Measurements from ENCODE around the gene GRAMD1B. TPM values are rescaled to one million over a fixed set of nuclear protein-coding genes. Genes with fewer than 3 reads are reported as not detected.

GRAMD1B gene
- total and polyA plus RNA-seq, 2 donors (not counting 1 experiment from before 2014, with no cell fraction given), result 0.58 to 11.6 TPM

DNA sequence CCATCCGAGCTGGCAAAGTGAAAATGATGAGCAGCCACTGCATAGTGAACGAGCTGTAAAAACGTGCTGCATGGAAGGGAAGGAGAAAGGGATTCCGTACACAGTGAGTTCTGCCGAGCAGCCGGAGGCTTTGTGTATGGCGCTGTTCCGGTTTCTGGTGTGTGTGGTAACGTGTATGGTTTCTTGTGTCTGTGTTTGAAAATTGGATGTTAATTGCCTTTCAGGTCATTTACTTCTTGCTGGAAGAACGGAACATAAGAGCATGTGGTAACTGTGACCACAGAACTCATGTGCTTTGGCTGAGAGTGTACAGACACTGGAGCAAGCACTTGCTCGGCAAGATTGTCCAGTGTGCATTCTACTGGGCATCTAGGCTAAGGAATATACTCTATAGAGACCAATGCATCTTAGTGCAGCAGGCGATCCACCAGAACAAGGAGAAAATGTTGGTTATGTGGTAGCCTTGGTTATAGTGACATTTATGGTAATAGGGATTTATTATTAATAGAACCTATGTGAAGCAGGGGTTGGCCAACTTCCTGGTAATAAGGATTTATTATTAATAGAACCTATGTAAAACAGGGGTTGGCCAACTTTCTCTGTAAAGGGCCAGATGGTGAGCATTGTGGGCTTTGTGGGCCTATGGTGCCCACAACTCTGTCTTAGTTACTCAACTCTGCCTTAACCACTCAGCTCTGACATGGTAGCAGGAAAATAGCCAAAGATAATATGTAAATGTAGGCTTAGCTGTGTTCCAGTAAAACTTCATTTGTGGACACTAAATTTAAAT, 49.2 kb downstream of the GRAMD1B start:
- Mint-ChIP-seq H3K4me1 (peaks cover 59% of the 10 kb centered on the region), H3K27me3 (no peaks in the 10 kb centered on the region), H3K9me3 (ENCODE audit: insufficient read depth) (no peaks in the 10 kb centered on the region), H3K27ac (peak overlapping the region; percentile 93), H3K4me3 (peak overlapping the region; percentile 76)
- ChIA-PET POLR2A (no interaction called here), CTCF (interaction anchor here (0.6 to 3.9 kb wide), 33 partner anchors 8 to 370 kb away, joined by 3 to 108 read pairs (median 5); no protein-coding TSS in a partner anchor)
- H3K79me2 ChIP-seq (ENCODE audit: control insufficient read depth, insufficient read depth, low read length), result no peaks in the 10 kb centered on the region
- no peak overlapping the region for H3K9ac ChIP-seq (ENCODE audit: low read length)
- no peak overlapping the region for H3K27ac ChIP-seq (ENCODE audit: low read length in 2 of 2)
- no peaks in the 10 kb centered on the region for H3K36me3 ChIP-seq (replicated peaks in 1 of 2; ENCODE audit: control extremely low read depth in 1 of 2, control insufficient read depth in 1 of 2, extremely low read depth in 1 of 2, insufficient read depth in 2 of 2, low read length in 1 of 2)
- TF ChIP-seq EZH2 (IDR thresholded peaks at IDR 0.05; ENCODE audit: borderline replicate concordance, insufficient read depth, low read depth, low read length, poor library complexity, severe bottlenecking), result no peak
- TF ChIP-seq, protein P1, sequence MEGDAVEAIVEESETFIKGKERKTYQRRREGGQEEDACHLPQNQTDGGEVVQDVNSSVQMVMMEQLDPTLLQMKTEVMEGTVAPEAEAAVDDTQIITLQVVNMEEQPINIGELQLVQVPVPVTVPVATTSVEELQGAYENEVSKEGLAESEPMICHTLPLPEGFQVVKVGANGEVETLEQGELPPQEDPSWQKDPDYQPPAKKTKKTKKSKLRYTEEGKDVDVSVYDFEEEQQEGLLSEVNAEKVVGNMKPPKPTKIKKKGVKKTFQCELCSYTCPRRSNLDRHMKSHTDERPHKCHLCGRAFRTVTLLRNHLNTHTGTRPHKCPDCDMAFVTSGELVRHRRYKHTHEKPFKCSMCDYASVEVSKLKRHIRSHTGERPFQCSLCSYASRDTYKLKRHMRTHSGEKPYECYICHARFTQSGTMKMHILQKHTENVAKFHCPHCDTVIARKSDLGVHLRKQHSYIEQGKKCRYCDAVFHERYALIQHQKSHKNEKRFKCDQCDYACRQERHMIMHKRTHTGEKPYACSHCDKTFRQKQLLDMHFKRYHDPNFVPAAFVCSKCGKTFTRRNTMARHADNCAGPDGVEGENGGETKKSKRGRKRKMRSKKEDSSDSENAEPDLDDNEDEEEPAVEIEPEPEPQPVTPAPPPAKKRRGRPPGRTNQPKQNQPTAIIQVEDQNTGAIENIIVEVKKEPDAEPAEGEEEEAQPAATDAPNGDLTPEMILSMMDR (IDR thresholded peaks at IDR 0.05), result no peak
- peak overlapping the region in 1 of 5 experiments; percentile 15 for H3K4me3 ChIP-seq (ENCODE audit: control extremely low read depth in 1 of 5, extremely low read depth in 1 of 5, insufficient read depth in 1 of 5, low read depth in 2 of 5, low read length in 4 of 5)
- peaks cover 0 to 19% (median 1%) of the 10 kb centered on the region in 4 experiments for H3K27me3 ChIP-seq (replicated peaks in 1 of 4; ENCODE audit: control extremely low read depth in 1 of 4, control insufficient read depth in 3 of 4, insufficient read depth in 4 of 4, low read length in 3 of 4)
- intact Hi-C loops (cut with micrococcal nuclease), result loop anchor here (2.0 kb wide), 1 partner anchor 32 kb away; no protein-coding TSS in a partner anchor
- peak overlapping the region; percentile 44 for H3K4me2 ChIP-seq (replicated peaks; ENCODE audit: low read depth, low read length, poor library complexity, severe bottlenecking)
- H3K4me1 ChIP-seq (ENCODE audit: control insufficient read depth in 2 of 2, insufficient read depth in 2 of 2, low read length in 2 of 2), result peaks cover 30 to 57% of the 10 kb centered on the region in 2 donors
- peak overlapping the region; percentile 34 for H2AFZ ChIP-seq (ENCODE audit: insufficient read depth, low read depth, low read length, poor library complexity, severe bottlenecking)
- DNase-seq (peak; percentile 33), ATAC-seq (ENCODE audit: low read depth) (peak; percentile 44)
- WGBS (ENCODE audit: insufficient coverage), result 56% methylated on average over 10 of the region's 12 CpGs
- no peaks in the 10 kb centered on the region for H4K20me1 ChIP-seq (ENCODE audit: control insufficient read depth, insufficient read depth, low read length, poor library complexity, severe bottlenecking)
- H3K9me3 ChIP-seq (ENCODE audit: control extremely low read depth in 1 of 3, control insufficient read depth in 2 of 3, insufficient read depth in 1 of 3, low read length in 2 of 3), result no peaks in the 10 kb centered on the region

DNA sequence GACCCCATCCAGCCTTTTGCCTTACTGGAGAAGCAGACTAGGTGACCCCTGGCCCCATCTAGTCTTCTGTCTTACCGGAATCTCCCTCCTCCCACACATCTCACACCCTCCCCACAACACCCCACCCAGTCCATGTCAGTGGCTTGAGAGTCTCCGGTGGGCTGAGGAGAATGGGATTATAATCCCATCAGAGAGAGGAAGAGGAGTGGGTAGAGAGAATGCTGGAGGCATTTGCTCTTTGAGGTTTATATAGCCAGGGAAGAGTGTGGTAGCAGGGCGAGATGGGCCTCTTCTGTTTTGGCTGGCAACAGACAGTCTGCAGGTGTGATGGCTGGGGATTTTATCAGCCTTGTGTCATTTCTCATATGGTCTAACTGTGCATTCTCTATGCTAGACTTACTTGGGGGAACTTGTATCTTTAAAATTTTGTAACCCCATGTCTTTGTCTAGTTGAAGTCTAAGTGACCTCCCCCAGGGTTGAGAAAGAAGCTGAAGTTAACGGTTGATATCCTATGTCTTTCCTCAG, 50.3 kb downstream of the GRAMD1B start:
- CTCF ChIA-PET, result interaction anchor here (0.8 to 3.9 kb wide), 10 partner anchors 10 to 177 kb away, joined by 3 to 108 read pairs (median 4); no protein-coding TSS in a partner anchor
- H3K4me1 ChIP-seq (ENCODE audit: control insufficient read depth in 2 of 2, insufficient read depth in 2 of 2, low read length in 2 of 2), result peaks cover 41 to 65% of the 10 kb centered on the region in 2 donors
- intact Hi-C loops (cut with micrococcal nuclease), result no loop called here
- 33% methylated on average over 2 of the region's 4 CpGs for WGBS (ENCODE audit: insufficient coverage)
- no peaks in the 10 kb centered on the region for H3K36me3 ChIP-seq (replicated peaks in 1 of 2; ENCODE audit: control extremely low read depth in 1 of 2, control insufficient read depth in 1 of 2, extremely low read depth in 1 of 2, insufficient read depth in 2 of 2, low read length in 1 of 2)
- H3K4me3 ChIP-seq (ENCODE audit: control extremely low read depth in 1 of 5, extremely low read depth in 1 of 5, insufficient read depth in 1 of 5, low read depth in 2 of 5, low read length in 4 of 5), result no peak overlapping the region
- peaks cover 69% of the 10 kb centered on the region for H3K4me1 Mint-ChIP-seq
- no peak overlapping the region for H3K9ac ChIP-seq (ENCODE audit: low read length)
- TF ChIP-seq EZH2 (IDR thresholded peaks at IDR 0.05; ENCODE audit: borderline replicate concordance, insufficient read depth, low read depth, low read length, poor library complexity, severe bottlenecking), result no peak
- TF ChIP-seq, protein P1 (IDR thresholded peaks at IDR 0.05), result no peak
- H3K27me3 Mint-ChIP-seq, result no peaks in the 10 kb centered on the region
- H3K9me3 Mint-ChIP-seq (ENCODE audit: insufficient read depth), result no peaks in the 10 kb centered on the region
- POLR2A ChIA-PET, result no interaction called here
- DNase-seq (peak; percentile 33), ATAC-seq (ENCODE audit: low read depth) (peak; percentile 40)
- H3K27ac Mint-ChIP-seq, result peak overlapping the region; percentile 88
- H3K4me2 ChIP-seq (replicated peaks; ENCODE audit: low read depth, low read length, poor library complexity, severe bottlenecking), result no peak overlapping the region
- H3K79me2 ChIP-seq (ENCODE audit: control insufficient read depth, insufficient read depth, low read length), result no peaks in the 10 kb centered on the region
- no peak overlapping the region for H2AFZ ChIP-seq (ENCODE audit: insufficient read depth, low read depth, low read length, poor library complexity, severe bottlenecking)
- no peak overlapping the region for H3K27ac ChIP-seq (ENCODE audit: low read length in 2 of 2)
- no peaks in the 10 kb centered on the region for H4K20me1 ChIP-seq (ENCODE audit: control insufficient read depth, insufficient read depth, low read length, poor library complexity, severe bottlenecking)
- peaks cover 0 to 19% (median 1%) of the 10 kb centered on the region in 4 experiments for H3K27me3 ChIP-seq (replicated peaks in 1 of 4; ENCODE audit: control extremely low read depth in 1 of 4, control insufficient read depth in 3 of 4, insufficient read depth in 4 of 4, low read length in 3 of 4)
- no peaks in the 10 kb centered on the region for H3K9me3 ChIP-seq (ENCODE audit: control extremely low read depth in 1 of 3, control insufficient read depth in 2 of 3, insufficient read depth in 1 of 3, low read length in 2 of 3)
- H3K4me3 Mint-ChIP-seq, result peak overlapping the region; percentile 49
